DND-41 (cell line): ENCODE results near the gene SEL1L.

ENCODE experiments used
- EZH2 ChIP-seq: IDR thresholded peaks from 3 replicates; pipeline ENCODE4 v1.6.1; 2012; ENCODE audit warnings: borderline replicate concordance, low read depth, mild to moderate bottlenecking, moderate library complexity, low read length, inconsistent platforms; ENCODE audit not compliant: severe bottlenecking
- TF ChIP-seq, protein P1 (sequence below): IDR thresholded peaks from 2 replicates; pipeline ENCODE4 v1.5.1; 2012; ENCODE audit warnings: borderline replicate concordance, low read length, moderate library complexity, mild to moderate bottlenecking; ENCODE audit not compliant: poor library complexity, severe bottlenecking; ENCODE audit errors: extremely low read depth

- TF ChIP-seq, protein P1, sequence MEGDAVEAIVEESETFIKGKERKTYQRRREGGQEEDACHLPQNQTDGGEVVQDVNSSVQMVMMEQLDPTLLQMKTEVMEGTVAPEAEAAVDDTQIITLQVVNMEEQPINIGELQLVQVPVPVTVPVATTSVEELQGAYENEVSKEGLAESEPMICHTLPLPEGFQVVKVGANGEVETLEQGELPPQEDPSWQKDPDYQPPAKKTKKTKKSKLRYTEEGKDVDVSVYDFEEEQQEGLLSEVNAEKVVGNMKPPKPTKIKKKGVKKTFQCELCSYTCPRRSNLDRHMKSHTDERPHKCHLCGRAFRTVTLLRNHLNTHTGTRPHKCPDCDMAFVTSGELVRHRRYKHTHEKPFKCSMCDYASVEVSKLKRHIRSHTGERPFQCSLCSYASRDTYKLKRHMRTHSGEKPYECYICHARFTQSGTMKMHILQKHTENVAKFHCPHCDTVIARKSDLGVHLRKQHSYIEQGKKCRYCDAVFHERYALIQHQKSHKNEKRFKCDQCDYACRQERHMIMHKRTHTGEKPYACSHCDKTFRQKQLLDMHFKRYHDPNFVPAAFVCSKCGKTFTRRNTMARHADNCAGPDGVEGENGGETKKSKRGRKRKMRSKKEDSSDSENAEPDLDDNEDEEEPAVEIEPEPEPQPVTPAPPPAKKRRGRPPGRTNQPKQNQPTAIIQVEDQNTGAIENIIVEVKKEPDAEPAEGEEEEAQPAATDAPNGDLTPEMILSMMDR = no peak
- TF ChIP-seq EZH2 = no peak
These were observed 68.0 kb downstream of the SEL1L start for GRCh38 chr14:81465507-81466228.
